GM12801 (cell line): ENCODE results near the gene PAFAH2.

Experiments used
- CTCF ChIP-seq: IDR thresholded peaks from one replicate; pipeline ENCODE4 v1.5.1; 2011; ENCODE audit warnings: control low read depth; ENCODE audit not compliant: insufficient read length; ENCODE audit errors: extremely low read depth

Gene PAFAH2

GRCh38 chr1:26023009-26023408, 25.1 kb upstream of the PAFAH2 start:
- no peak for TF ChIP-seq CTCF

- TF ChIP-seq CTCF: no peak
These were observed 24.5 kb upstream of the PAFAH2 start for GRCh38 chr1:26022404-26022779.

- TF ChIP-seq CTCF: no peak
These were observed 24.0 kb upstream of the PAFAH2 start, which contains the start of gene EXTL1 for GRCh38 chr1:26021647-26022403. Gene EXTL1 (plus strand): TSS chr1:26021775. CDS start chr1:26022647, 872 bp downstream.

GRCh38 chr1:26020941-26021646, 23.2 kb upstream of the PAFAH2 start:
- no peak for TF ChIP-seq CTCF

GRCh38 chr1:26020330-26020768, 22.5 kb upstream of the PAFAH2 start:
- no peak for TF ChIP-seq CTCF

- no peak for TF ChIP-seq CTCF
These were observed 21.9 kb upstream of the PAFAH2 start for GRCh38 chr1:26019641-26020315.

- no peak for TF ChIP-seq CTCF
These were observed 19.7 kb upstream of the PAFAH2 start for GRCh38 chr1:26017606-26018005.
